ENCODE data around the gene ETV7.

ETV7 gene

DNA sequence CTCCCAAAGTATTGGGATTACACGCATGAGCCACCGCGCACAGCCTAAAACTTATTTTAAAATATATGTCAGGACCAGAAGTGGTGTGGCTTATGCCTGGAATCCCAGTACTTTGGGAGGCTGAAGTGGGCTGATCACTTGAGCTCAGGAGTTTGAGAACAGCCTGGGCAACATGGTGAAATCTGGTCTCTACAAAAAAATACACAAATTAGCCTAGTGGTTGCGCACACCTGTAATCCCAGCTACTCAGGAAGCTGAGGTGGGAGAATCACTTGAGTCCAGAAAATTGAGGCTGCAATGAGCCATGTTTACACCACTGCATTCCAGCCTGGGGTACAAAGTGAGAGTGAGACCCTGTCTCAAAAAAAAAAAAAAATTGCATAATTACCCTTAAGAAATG, 41.4 kb upstream of the ETV7 start:
- no peak overlapping the region for H2BK120ac ChIP-seq (ENCODE audit: low read depth, low read length)
- no peaks in the 10 kb centered on the region for H3K36me3 ChIP-seq (ENCODE audit: control insufficient read depth, insufficient read depth, low read length)
- no peak overlapping the region for H2AK5ac ChIP-seq (ENCODE audit: low read length)
- WGBS (ENCODE audit: extremely low coverage, insufficient coverage, low lambda C conversion rate): no CpG with 5 or more reads among the region's 4 CpGs
- no peak overlapping the region for H3K4me3 ChIP-seq (ENCODE audit: low read length)
- H3K79me2 ChIP-seq (ENCODE audit: control insufficient read depth, insufficient read depth, low read length): no peaks in the 10 kb centered on the region
- no peak overlapping the region for H3K27ac ChIP-seq (ENCODE audit: low read depth, low read length)
- no peak overlapping the region for H3K18ac ChIP-seq (ENCODE audit: low read length)
- no peak overlapping the region for H2BK15ac ChIP-seq (replicated peaks; ENCODE audit: low read depth)
- H3K56ac ChIP-seq (ENCODE audit: low read length): no peak overlapping the region
- no peak overlapping the region for H4K8ac ChIP-seq (ENCODE audit: low read depth, low read length)
- H3K23ac ChIP-seq (ENCODE audit: low read length): no peak overlapping the region
- H3K79me1 ChIP-seq (ENCODE audit: low read length): no peaks in the 10 kb centered on the region
- H3K9ac ChIP-seq (ENCODE audit: low read length): no peak overlapping the region
- no peaks in the 10 kb centered on the region for H3K4me1 ChIP-seq (ENCODE audit: control insufficient read depth, low read depth, low read length)
- peaks cover under 1% of the 10 kb centered on the region for H3K27me3 ChIP-seq (ENCODE audit: insufficient read depth, low read length, poor library complexity)
- no peak overlapping the region for H4K5ac ChIP-seq (ENCODE audit: low read length)
- H3K4me2 ChIP-seq (ENCODE audit: low read length): no peak overlapping the region
- H2BK5ac ChIP-seq (ENCODE audit: low read length): no peak overlapping the region
- DNase-seq: no peak
- H3K4ac ChIP-seq (ENCODE audit: low read depth, low read length): no peak overlapping the region

DNA sequence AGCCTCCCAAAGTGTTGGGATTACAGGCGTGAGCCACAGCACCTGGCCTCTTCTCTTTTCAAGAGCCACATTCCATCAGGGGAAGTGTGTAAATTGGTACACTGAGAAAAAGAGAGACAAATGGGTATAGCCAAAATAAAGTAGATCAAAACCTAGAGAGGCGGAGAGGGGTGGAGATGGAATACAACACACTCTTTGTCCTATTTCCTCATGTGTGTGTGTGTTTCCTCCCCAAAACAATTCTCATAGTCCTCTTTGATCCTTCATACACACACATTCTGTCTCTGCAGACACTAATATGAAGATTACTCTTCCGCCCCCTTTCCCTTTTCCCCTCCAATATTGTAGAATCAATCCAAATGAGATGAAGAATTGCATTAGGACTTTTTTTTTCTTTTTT, 39.2 kb upstream of the ETV7 start:
- Histone ChIP-seq H3K79me1 (ENCODE audit: low read length) (no peaks in the 10 kb centered on the region), H4K5ac (ENCODE audit: low read length) (no peak overlapping the region), H3K79me2 (ENCODE audit: control insufficient read depth, insufficient read depth, low read length) (no peaks in the 10 kb centered on the region), H3K36me3 (ENCODE audit: control insufficient read depth, insufficient read depth, low read length) (no peaks in the 10 kb centered on the region), H3K4ac (ENCODE audit: low read depth, low read length) (no peak overlapping the region), H2BK15ac (replicated peaks; ENCODE audit: low read depth) (no peak overlapping the region), H3K27me3 (ENCODE audit: insufficient read depth, low read length, poor library complexity) (peaks cover 1% of the 10 kb centered on the region), H3K18ac (ENCODE audit: low read length) (no peak overlapping the region), H3K4me2 (ENCODE audit: low read length) (no peak overlapping the region), H4K8ac (ENCODE audit: low read depth, low read length) (no peak overlapping the region), H2AK5ac (ENCODE audit: low read length) (no peak overlapping the region), H3K56ac (ENCODE audit: low read length) (no peak overlapping the region), H3K23ac (ENCODE audit: low read length) (no peak overlapping the region), H2BK120ac (ENCODE audit: low read depth, low read length) (no peak overlapping the region), H3K9ac (ENCODE audit: low read length) (no peak overlapping the region), H3K4me3 (ENCODE audit: low read length) (no peak overlapping the region), H3K27ac (ENCODE audit: low read depth, low read length) (no peak overlapping the region), H2BK5ac (ENCODE audit: low read length) (no peak overlapping the region), H3K4me1 (ENCODE audit: control insufficient read depth, low read depth, low read length) (peaks cover 1% of the 10 kb centered on the region)
- no peak for DNase-seq
- no CpG with 5 or more reads among the region's 3 CpGs for WGBS (ENCODE audit: extremely low coverage, insufficient coverage, low lambda C conversion rate)

DNA sequence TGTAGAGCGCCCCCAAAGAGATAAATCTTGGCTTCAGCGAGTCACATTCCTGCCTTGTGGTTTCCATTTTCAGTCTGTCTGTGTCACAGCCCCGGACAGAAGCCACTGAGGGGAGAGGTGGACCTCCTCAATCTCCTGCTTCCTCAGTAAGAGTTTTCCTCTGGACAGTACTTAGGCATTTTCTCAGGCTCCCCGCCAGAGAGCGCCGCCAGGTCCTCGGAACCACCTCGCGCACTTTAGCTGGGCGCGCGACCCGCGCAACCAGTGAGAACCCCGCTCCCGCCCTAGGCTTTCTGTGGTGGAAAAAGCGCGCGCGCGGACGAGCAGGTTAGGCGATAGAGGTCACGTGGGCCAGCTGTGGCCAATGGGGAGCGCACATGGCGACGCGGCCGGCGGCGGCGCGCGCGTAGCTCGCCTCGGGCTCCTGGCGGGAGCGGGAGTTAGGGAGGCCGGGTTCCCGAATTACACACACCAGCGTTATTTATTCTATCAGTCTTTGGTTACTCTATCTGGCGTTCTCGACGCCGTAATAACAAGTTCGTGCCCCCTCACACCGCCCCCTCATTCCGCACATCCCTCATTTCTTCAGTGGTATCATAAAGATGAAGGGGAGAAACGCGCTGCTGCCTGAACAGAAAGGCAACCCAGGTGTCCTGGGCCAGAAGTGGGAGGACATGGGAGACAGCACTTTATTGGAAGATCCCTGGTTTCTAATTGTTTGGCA, 35.8 kb upstream of the ETV7 start:
- Histone ChIP-seq H3K4me2 (ENCODE audit: low read length) (peak overlapping the region; percentile 92), H4K5ac (ENCODE audit: low read length) (no peak overlapping the region), H3K4me3 (ENCODE audit: low read length) (peak overlapping the region; percentile 76), H3K4ac (ENCODE audit: low read depth, low read length) (no peak overlapping the region), H4K8ac (ENCODE audit: low read depth, low read length) (no peak overlapping the region), H3K36me3 (ENCODE audit: control insufficient read depth, insufficient read depth, low read length) (no peaks in the 10 kb centered on the region), H3K23ac (ENCODE audit: low read length) (no peak overlapping the region), H2BK120ac (ENCODE audit: low read depth, low read length) (no peak overlapping the region), H3K79me2 (ENCODE audit: control insufficient read depth, insufficient read depth, low read length) (no peaks in the 10 kb centered on the region), H3K27ac (ENCODE audit: low read depth, low read length) (no peak overlapping the region), H3K79me1 (ENCODE audit: low read length) (no peaks in the 10 kb centered on the region), H3K27me3 (ENCODE audit: insufficient read depth, low read length, poor library complexity) (peaks cover 1% of the 10 kb centered on the region), H3K18ac (ENCODE audit: low read length) (no peak overlapping the region), H3K4me1 (ENCODE audit: control insufficient read depth, low read depth, low read length) (peaks cover 1% of the 10 kb centered on the region), H3K9ac (ENCODE audit: low read length) (peak overlapping the region; percentile 92), H2AK5ac (ENCODE audit: low read length) (peak overlapping the region; percentile 31), H2BK5ac (ENCODE audit: low read length) (no peak overlapping the region), H2BK15ac (replicated peaks; ENCODE audit: low read depth) (no peak overlapping the region), H3K56ac (ENCODE audit: low read length) (peak overlapping the region; percentile 97)
- WGBS (ENCODE audit: extremely low coverage, insufficient coverage, low lambda C conversion rate): no CpG with 5 or more reads among the region's 51 CpGs
- DNase-seq: peak; percentile 99

DNA sequence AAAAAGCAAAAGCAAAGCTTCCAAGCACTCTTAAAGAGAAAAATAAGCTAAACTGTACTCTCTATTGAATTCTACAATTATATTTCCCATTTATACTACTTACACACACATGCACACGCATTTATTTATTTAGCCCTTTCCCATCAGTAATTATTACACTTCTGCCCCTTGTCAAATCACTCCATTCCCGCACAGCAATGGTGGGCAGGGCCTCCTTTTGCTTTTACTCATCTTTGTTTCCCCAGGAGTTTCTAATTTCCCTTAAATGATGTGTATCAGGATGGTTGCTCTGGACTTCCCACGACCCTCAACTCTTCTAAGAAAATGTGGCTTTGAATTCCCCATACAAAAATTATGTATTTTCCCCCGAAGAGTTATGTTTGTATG, 35.2 kb upstream of the ETV7 start:
- Histone ChIP-seq H3K27ac (ENCODE audit: low read depth, low read length) (no peak overlapping the region), H3K9ac (ENCODE audit: low read length) (peak overlapping the region; percentile 51), H2BK15ac (replicated peaks; ENCODE audit: low read depth) (no peak overlapping the region), H3K4me1 (ENCODE audit: control insufficient read depth, low read depth, low read length) (peaks cover 1% of the 10 kb centered on the region), H3K23ac (ENCODE audit: low read length) (no peak overlapping the region), H3K36me3 (ENCODE audit: control insufficient read depth, insufficient read depth, low read length) (no peaks in the 10 kb centered on the region), H4K8ac (ENCODE audit: low read depth, low read length) (no peak overlapping the region), H3K79me2 (ENCODE audit: control insufficient read depth, insufficient read depth, low read length) (no peaks in the 10 kb centered on the region), H4K5ac (ENCODE audit: low read length) (no peak overlapping the region), H3K18ac (ENCODE audit: low read length) (no peak overlapping the region), H3K4ac (ENCODE audit: low read depth, low read length) (no peak overlapping the region), H3K56ac (ENCODE audit: low read length) (peak overlapping the region; percentile 81), H3K27me3 (ENCODE audit: insufficient read depth, low read length, poor library complexity) (peaks cover 1% of the 10 kb centered on the region), H2AK5ac (ENCODE audit: low read length) (no peak overlapping the region), H3K79me1 (ENCODE audit: low read length) (no peaks in the 10 kb centered on the region), H3K4me3 (ENCODE audit: low read length) (no peak overlapping the region), H2BK120ac (ENCODE audit: low read depth, low read length) (no peak overlapping the region), H2BK5ac (ENCODE audit: low read length) (no peak overlapping the region), H3K4me2 (ENCODE audit: low read length) (no peak overlapping the region)
- WGBS (ENCODE audit: extremely low coverage, insufficient coverage, low lambda C conversion rate): 100% methylated on average over 1 of the region's 4 CpGs
- no peak for DNase-seq

GRCh38 chr6:36419310-36419709, 31.8 kb upstream of the ETV7 start:
- no peak overlapping the region for H3K4me2 ChIP-seq (ENCODE audit: low read length)
- H3K4me1 ChIP-seq (ENCODE audit: control insufficient read depth, low read depth, low read length): peaks cover 1% of the 10 kb centered on the region
- no peak overlapping the region for H3K18ac ChIP-seq (ENCODE audit: low read length)
- DNase-seq: no peak
- H3K27me3 ChIP-seq (ENCODE audit: insufficient read depth, low read length, poor library complexity): peaks cover 1% of the 10 kb centered on the region
- H3K4ac ChIP-seq (ENCODE audit: low read depth, low read length): no peak overlapping the region
- no peaks in the 10 kb centered on the region for H3K79me2 ChIP-seq (ENCODE audit: control insufficient read depth, insufficient read depth, low read length)
- H3K27ac ChIP-seq (ENCODE audit: low read depth, low read length): no peak overlapping the region
- H2AK5ac ChIP-seq (ENCODE audit: low read length): no peak overlapping the region
- no peaks in the 10 kb centered on the region for H3K36me3 ChIP-seq (ENCODE audit: control insufficient read depth, insufficient read depth, low read length)
- H2BK15ac ChIP-seq (replicated peaks; ENCODE audit: low read depth): no peak overlapping the region
- no peak overlapping the region for H2BK5ac ChIP-seq (ENCODE audit: low read length)
- no peak overlapping the region for H3K9ac ChIP-seq (ENCODE audit: low read length)
- no peak overlapping the region for H2BK120ac ChIP-seq (ENCODE audit: low read depth, low read length)
- no peak overlapping the region for H3K4me3 ChIP-seq (ENCODE audit: low read length)
- no peaks in the 10 kb centered on the region for H3K79me1 ChIP-seq (ENCODE audit: low read length)
- no CpG with 5 or more reads among the region's 1 CpG for WGBS (ENCODE audit: extremely low coverage, insufficient coverage, low lambda C conversion rate)
- no peak overlapping the region for H4K5ac ChIP-seq (ENCODE audit: low read length)
- H4K8ac ChIP-seq (ENCODE audit: low read depth, low read length): no peak overlapping the region
- no peak overlapping the region for H3K23ac ChIP-seq (ENCODE audit: low read length)
- no peak overlapping the region for H3K56ac ChIP-seq (ENCODE audit: low read length)

DNA sequence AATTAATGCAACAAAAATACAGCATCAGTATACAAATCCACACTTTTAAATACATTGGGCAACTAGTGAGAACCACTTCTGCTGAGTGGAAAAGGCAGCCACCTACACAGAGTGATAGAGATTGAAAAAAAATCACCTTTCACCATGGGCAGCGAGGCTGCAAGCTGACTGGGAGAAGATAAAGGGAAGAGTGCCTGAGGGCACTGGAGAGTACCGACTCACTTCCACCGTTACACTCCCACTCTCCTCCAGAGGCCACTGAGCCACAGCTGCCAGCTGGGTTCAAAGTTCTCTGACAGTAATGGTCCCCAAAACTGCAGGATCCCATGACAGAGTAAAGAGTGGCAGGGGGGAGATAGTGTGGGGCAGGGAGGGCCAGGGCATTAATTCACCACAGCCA, 31.1 kb upstream of the ETV7 start:
- WGBS (ENCODE audit: extremely low coverage, insufficient coverage, low lambda C conversion rate): no CpG with 5 or more reads among the region's 3 CpGs
- peak; percentile 22 for DNase-seq
- H3K4ac ChIP-seq (ENCODE audit: low read depth, low read length): no peak overlapping the region
- no peak overlapping the region for H3K27ac ChIP-seq (ENCODE audit: low read depth, low read length)
- no peaks in the 10 kb centered on the region for H3K36me3 ChIP-seq (ENCODE audit: control insufficient read depth, insufficient read depth, low read length)
- peaks cover under 1% of the 10 kb centered on the region for H3K4me1 ChIP-seq (ENCODE audit: control insufficient read depth, low read depth, low read length)
- H4K5ac ChIP-seq (ENCODE audit: low read length): no peak overlapping the region
- H3K4me2 ChIP-seq (ENCODE audit: low read length): no peak overlapping the region
- H2BK5ac ChIP-seq (ENCODE audit: low read length): no peak overlapping the region
- no peaks in the 10 kb centered on the region for H3K27me3 ChIP-seq (ENCODE audit: insufficient read depth, low read length, poor library complexity)
- no peaks in the 10 kb centered on the region for H3K79me2 ChIP-seq (ENCODE audit: control insufficient read depth, insufficient read depth, low read length)
- no peak overlapping the region for H3K23ac ChIP-seq (ENCODE audit: low read length)
- no peak overlapping the region for H2BK15ac ChIP-seq (replicated peaks; ENCODE audit: low read depth)
- no peak overlapping the region for H3K9ac ChIP-seq (ENCODE audit: low read length)
- no peak overlapping the region for H3K18ac ChIP-seq (ENCODE audit: low read length)
- H2BK120ac ChIP-seq (ENCODE audit: low read depth, low read length): no peak overlapping the region
- H3K4me3 ChIP-seq (ENCODE audit: low read length): no peak overlapping the region
- H4K8ac ChIP-seq (ENCODE audit: low read depth, low read length): no peak overlapping the region
- no peaks in the 10 kb centered on the region for H3K79me1 ChIP-seq (ENCODE audit: low read length)
- H2AK5ac ChIP-seq (ENCODE audit: low read length): no peak overlapping the region
- no peak overlapping the region for H3K56ac ChIP-seq (ENCODE audit: low read length)

Data from mesendoderm (in vitro differentiated cells).